HG03378 (cell line): ENCODE results near the gene ARF3.

Source experiments
- ATAC-seq: cut with Tn5 transposase; IDR thresholded peaks from one replicate; pipeline ENCODE4 v1.9.1; 2021; ENCODE audit warnings: mild to moderate bottlenecking, moderate library complexity; ENCODE audit not compliant: unreplicated experiment

Gene ARF3

GRCh38 chr12:48982397-48983080 lies 25.3 kb upstream of the ARF3 start:
- ATAC-seq, result no peak

GRCh38 chr12:48981757-48982157 lies 24.5 kb upstream of the ARF3 start:
- ATAC-seq, result no peak

DNA sequence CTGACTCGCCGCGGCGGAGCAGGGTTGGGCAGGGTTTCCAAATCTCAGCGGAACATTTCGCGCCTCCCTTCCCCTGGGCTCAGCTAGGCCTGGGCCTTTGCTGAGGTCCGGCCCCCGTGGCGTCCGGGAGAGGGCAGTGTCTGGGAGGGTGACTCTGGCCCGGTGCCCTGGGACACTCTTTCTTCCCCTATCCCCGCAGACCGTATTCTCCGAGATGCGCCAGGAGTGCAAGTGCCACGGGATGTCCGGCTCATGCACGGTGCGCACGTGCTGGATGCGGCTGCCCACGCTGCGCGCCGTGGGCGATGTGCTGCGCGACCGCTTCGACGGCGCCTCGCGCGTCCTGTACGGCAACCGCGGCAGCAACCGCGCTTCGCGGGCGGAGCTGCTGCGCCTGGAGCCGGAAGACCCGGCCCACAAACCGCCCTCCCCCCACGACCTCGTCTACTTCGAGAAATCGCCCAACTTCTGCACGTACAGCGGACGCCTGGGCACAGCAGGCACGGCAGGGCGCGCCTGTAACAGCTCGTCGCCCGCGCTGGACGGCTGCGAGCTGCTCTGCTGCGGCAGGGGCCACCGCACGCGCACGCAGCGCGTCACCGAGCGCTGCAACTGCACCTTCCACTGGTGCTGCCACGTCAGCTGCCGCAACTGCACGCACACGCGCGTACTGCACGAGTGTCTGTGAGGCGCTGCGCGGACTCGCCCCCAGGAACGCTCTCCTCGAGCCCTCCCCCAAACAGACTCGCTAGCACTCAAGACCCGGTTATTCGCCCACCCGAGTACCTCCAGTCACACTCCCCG lies 23.9 kb upstream of the ARF3 start:
- no peak for ATAC-seq

DNA sequence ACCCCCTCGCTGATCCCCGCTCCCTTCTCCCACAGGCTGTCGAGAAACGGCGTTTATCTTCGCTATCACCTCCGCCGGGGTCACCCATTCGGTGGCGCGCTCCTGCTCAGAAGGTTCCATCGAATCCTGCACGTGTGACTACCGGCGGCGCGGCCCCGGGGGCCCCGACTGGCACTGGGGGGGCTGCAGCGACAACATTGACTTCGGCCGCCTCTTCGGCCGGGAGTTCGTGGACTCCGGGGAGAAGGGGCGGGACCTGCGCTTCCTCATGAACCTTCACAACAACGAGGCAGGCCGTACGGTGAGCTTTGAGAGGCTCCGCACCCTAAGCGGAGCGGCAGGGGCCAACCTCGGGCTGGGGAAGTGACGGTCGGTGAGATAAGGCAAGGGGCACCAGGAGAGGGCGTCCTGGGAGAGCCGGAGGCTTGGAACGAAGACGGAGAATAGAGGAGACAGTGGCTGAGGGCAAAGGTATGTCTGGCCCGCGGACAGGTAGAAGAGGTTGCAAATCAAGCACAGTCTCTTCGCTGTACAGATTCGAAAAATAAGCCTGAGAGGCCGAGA lies 23.2 kb upstream of the ARF3 start:
- no peak for ATAC-seq

DNA sequence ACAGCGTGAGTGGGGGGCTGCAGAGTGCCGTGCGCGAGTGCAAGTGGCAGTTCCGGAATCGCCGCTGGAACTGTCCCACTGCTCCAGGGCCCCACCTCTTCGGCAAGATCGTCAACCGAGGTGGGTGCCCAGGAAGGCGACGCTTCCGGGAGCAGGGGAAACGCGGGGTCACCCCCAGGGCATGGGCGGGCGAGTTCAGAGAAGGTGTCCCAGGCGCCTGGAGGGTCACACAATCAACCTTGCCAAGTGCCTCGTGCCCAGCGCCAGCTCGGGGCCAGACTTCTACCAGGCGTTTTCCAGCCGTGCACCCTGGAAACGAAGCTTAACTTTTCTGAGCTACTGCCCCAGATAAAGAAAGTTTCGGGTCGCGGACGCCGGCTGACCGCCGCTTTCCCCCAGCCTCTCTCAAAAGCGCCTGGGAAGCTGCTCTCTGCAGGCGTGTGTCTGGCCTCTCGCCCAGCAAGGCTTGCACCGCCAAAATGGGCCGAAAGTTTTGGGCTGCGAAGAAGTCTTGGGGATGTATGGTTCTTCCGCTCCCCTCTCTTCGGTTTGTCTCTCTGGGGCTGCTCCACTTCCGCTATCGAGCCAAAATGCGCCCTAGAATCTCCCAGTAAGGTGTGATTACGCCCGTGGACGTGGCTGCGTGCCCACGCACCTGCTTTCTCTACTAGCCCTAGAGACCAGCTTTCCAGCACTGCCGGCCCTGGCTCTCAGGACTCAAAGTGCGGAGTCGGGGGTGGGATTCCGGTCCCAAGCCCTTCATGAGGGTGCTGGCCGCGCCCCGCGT lies 22.5 kb upstream of the ARF3 start:
- no peak for ATAC-seq

DNA sequence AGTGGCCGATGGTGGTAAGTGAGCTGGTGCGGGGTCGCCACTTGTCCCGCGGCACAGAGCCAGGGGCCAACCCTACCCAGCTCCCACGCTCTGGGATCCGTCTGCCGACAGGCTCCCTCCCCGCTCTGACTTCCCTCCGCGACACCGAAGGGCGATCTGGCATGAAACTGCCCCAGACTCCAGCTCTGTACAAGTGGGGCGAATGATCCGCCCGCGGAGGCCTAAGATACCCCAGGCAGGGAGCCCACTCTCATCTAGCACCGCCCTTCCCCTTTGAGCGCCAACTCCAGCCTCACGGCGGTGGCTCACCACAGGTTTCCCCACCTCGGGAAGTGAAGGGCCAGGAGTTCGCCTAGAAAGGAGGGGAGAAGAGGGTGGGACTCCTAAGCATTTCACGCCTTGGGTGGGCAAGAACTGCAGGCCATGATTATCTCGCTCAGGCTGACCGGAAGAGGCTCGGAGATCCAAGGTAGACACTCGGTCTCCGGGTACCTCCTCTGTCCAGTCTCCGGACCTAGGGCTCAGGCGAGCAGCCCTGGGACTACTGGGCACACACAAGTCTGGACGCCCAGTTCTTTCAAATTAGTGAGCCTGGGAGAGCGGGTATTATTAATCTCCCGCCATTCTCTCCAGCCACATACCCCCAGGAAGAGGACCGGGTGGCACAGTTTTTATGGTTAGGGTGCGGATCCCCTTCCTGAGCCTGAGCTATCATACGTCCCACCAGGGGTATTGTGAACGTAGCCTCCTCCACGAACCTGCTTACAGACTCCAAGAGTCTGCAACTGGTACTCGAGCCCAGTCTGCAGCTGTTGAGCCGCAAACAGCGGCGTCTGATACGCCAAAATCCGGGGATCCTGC lies 21.7 kb upstream of the ARF3 start:
- ATAC-seq, result no peak

DNA sequence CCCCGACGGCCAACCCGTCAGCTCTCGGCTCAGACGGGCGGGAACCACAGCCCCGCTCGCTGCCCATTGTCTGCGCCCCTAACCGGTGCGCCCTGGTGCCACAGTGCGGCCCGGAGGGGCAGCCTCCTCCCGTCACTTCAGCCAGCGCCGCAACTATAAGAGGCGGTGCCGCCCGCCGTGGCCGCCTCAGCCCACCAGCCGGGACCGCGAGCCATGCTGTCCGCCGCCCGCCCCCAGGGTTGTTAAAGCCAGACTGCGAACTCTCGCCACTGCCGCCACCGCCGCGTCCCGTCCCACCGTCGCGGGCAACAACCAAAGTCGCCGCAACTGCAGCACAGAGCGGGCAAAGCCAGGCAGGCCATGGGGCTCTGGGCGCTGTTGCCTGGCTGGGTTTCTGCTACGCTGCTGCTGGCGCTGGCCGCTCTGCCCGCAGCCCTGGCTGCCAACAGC lies 21.0 kb upstream of the ARF3 start, which contains the start of gene WNT1:
TSS of gene WNT1 (plus strand) at position 32 of the 450 bp plus-strand sequence. CDS start at position 361, 329 bp downstream.
- ATAC-seq, result no peak

DNA sequence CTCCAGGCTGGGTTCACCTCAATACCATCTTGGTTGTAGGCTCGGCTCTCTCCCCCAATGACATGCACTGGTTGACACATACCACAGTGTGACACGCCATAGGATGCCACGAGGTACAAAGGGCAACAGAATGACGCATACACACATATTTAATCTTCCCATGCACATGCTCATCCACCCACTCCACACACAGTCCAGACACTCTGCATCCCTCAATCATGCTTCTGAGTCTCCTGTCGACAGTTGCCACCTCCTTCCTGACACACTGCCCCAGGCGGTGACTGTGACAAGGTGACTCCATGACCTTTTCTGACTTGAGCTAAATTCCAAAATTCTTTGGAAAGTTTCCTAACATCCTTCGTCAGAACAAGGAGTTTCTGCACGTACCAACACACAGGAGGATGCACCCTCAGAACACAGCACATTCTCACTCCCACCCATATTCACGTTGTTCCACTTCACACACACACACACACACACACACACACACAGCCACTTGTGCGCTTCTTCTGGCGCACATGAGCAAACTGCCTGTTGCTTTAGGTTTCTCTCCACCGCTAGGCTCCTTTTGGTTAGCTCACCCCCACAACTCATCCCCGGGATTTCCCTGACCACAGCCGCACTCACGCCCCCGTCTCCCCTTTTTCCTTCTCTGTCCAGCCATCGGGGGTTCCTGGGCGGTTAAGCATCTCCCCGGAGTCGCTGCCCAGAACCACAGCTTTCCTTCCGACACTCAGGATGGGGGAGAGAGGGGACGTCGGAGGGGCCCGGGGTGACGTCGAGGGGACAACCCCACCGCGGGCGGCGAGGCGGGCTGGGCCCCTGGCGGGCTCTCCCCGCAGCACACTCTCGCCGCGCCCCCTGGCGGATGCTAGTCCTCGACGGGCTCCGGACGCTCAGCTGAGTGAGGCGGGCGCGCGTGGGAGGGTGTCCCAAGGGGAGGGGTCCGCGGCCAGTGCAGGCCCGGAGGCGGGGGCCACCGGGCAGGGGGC lies 20.3 kb upstream of the ARF3 start:
- no peak for ATAC-seq

DNA sequence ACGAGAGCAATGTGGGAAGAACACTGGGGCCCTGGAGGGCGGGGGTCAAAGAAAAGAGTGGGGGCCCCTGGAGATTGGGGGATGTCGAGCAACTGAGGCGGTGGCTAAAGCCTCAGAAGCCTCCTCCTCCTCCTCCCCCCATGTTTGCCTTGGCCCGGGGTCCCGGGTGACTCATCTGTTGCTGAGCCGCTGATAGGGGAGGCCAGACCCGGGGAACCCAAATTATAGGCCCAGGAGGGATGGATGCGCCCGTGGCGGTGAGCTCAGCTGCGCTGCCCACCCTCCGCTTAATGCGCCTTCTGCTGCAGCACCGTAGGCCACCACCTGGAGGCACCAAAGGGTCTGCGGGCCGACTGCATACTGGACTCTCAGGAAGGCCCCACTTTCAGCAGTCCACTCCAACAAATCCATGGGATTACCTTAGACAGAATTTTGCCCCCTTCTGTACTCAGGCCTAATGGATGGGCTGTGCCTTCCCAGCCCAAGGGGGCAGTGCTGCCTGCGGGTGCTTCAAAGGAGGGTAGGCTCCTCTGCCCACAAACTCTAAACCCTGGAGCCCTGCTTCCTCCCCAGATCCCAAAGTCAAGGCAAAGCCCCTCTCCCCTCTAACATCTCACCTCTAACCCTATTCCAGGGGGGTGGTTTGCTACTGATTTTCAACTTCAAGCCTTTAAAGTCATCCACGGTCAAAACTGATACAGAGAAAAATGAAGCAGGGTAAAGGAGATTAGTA lies 16.8 kb upstream of the ARF3 start:
- no peak for ATAC-seq

- ATAC-seq, result no peak
Observed at GRCh38 chr12:48973531-48973930, 16.2 kb upstream of the ARF3 start.

DNA sequence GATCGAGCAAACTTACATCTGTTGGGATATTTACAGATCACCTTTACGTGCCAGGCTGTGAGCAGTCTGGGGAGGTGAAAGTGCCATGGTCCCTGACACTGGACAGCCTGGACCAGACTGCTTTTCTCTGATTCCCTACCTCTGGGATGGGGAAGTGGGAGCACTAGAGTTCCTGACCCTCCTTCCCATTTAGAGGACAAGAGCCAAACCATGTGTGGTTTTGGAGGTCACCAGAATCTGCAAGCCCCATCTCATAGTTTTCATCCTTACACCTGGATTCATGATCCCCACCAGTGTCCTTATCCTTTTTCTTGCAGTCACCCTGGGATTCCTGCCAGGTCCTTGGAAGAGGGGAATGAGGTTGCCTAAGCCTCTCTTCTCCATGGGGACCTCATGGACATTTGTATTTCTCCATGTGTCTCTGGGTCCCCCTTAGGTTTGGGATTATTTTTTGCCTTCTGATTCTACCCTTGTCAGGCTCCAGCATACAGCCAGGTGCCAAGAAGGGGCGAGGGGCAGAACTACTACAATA lies 15.7 kb upstream of the ARF3 start:
- no peak for ATAC-seq

- no peak for ATAC-seq
Observed at GRCh38 chr12:48972213-48972951, 15.1 kb upstream of the ARF3 start.

- ATAC-seq, result no peak
Observed at GRCh38 chr12:48970702-48971334, 13.5 kb upstream of the ARF3 start.

DNA sequence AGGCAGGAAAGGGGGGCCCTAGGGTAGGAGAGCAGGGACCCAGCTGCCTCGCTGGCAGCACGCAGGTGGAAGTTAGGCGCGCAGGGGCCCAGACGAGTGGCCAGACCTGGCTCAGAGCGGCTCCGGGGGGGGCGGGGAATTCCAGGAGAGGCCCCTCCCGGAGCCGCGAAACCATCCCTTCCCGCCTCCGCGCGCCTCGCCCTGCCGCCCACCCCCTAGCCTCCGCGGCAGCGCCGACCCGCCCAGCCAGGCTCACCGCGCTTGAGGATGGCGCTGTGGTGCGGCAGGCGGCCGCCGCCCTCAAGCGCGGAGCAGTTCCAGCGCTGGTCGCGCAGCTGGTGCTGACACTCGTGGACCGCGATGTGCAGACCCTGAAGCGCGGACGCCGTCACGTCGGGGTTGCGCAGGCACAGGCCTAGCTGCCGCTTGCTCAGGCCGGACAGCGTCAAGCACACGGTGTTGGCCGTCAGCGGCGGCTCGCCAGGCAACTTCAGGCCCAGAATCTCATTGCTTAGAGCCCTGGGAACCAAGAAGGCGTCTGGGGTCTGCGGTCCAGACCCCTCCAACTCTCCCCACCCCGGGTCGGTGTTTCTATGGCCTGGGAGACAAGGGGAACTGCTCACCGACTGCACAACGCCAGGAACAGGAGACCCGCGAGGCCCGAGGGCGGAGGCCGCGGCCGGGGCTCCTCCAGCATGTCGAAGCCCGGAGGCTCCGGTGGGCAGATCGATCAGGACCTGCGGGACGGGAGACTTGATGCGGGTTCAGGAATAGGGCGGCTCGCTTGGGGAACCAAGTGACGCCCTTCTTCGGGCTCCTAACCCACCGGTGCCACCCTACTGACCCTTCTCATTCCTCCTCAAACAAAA lies 12.8 kb upstream of the ARF3 start:
- no peak for ATAC-seq

- no peak for ATAC-seq
Observed at GRCh38 chr12:48969160-48969771, 12.0 kb upstream of the ARF3 start.

- no peak for ATAC-seq
Observed at GRCh38 chr12:48968467-48968866, 11.2 kb upstream of the ARF3 start.
